Esophagus squamous epithelium (tissue), 4 donors: ENCODE measurements around the gene RGS9BP.
"Not testable (repeated sequence)": the region's sequence is repeated elsewhere in the genome, so short reads cannot be mapped to it uniquely, and the experiment has no call there.

Experiments used
- POLR2A ChIP-seq, 4 donors: fragments of 450-650 bp; IDR thresholded peaks; one replicate each; pipeline ENCODE4 v1.6.1; 2017; ENCODE audit warnings: antibody characterized with exemption in 4 of 4, mild to moderate bottlenecking in 4 of 4, moderate library complexity in 3 of 4
- TF ChIP-seq, protein P1 (sequence below), 6 experiments: fragments of 450-650 bp in 4 of 6; fragments of 200-600 bp in 2 of 6; sonication (generic) in 2 of 6; IDR thresholded peaks; one replicate each; pipeline ENCODE4 v1.5.1; 2016 to 2019; ENCODE audit warnings: antibody characterized with exemption in 6 of 6, mild to moderate bottlenecking in 4 of 6, moderate library complexity in 4 of 6

DNA sequence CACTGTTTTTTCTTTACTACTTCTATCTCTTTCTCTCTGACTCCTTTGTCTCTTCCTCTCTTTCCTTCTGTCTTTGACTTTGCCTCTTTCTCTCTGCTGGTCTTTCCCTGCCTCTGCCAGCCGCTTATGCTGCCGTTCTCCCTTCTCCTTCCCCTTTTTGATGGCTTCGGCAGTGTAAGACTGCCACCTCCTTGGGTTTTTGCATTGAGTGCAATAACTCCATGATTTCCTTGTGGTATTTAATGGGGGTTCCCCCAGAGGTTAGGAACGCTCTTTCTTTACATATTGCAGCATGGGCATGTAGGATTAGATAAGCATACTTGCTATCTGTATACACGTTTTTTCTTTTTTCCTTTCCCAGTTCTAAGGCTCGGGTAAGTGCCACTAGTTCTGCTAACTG, 19.9 kb downstream of the RGS9BP start:
- TF ChIP-seq, protein P1, sequence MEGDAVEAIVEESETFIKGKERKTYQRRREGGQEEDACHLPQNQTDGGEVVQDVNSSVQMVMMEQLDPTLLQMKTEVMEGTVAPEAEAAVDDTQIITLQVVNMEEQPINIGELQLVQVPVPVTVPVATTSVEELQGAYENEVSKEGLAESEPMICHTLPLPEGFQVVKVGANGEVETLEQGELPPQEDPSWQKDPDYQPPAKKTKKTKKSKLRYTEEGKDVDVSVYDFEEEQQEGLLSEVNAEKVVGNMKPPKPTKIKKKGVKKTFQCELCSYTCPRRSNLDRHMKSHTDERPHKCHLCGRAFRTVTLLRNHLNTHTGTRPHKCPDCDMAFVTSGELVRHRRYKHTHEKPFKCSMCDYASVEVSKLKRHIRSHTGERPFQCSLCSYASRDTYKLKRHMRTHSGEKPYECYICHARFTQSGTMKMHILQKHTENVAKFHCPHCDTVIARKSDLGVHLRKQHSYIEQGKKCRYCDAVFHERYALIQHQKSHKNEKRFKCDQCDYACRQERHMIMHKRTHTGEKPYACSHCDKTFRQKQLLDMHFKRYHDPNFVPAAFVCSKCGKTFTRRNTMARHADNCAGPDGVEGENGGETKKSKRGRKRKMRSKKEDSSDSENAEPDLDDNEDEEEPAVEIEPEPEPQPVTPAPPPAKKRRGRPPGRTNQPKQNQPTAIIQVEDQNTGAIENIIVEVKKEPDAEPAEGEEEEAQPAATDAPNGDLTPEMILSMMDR (IDR thresholded peaks at IDR 0.05) = not testable (repeated sequence)
- TF ChIP-seq POLR2A (IDR thresholded peaks at IDR 0.05) = not testable (repeated sequence)
